HG02938 (cell line): ENCODE measurements around the gene EPS8L1.

ENCODE experiments used
- ATAC-seq: cut with Tn5 transposase; IDR thresholded peaks from one replicate; pipeline ENCODE4 v1.9.1; 2021; ENCODE audit warnings: mild to moderate bottlenecking, moderate library complexity; ENCODE audit not compliant: unreplicated experiment

EPS8L1 gene

DNA sequence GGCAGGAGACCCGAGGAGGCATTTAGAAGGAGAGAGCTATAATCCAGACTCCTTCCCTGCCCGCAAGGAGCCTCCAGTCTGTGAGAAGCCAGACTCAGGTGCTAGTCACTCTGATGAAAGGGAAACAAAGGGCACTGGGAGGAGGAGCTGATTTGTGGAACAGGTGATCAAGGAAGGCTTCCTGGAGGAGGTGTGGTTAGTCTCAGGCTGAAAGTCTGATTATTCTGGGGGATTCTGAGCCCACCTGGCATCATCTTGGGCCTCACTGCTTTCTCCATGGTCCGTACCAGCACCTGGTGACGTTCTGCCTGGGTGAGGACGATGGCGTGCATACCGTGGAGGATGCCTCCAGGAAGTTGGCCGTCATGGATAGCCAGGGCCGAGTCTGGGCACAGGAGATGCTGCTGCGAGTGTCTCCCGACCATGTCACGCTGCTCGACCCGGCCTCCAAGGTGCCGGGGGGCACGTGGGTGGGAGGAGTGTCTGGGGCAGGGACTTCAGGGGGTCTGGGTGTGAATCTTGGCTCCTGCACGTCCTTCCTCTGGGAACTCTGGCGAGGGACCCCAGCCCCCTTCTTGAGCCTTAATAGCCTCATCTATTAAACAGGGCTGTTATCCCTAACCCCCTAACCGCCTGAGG is 3.9 kb downstream of the EPS8L1 start:
- no peak for ATAC-seq

GRCh38 chr19:55080121-55080967 is 4.7 kb downstream of the EPS8L1 start:
- ATAC-seq = no peak

GRCh38 chr19:55080968-55081769 is 5.5 kb downstream of the EPS8L1 start:
- ATAC-seq = peak; percentile 59

- no peak for ATAC-seq
These were observed 6.0 kb downstream of the EPS8L1 start for GRCh38 chr19:55081770-55082019.

DNA sequence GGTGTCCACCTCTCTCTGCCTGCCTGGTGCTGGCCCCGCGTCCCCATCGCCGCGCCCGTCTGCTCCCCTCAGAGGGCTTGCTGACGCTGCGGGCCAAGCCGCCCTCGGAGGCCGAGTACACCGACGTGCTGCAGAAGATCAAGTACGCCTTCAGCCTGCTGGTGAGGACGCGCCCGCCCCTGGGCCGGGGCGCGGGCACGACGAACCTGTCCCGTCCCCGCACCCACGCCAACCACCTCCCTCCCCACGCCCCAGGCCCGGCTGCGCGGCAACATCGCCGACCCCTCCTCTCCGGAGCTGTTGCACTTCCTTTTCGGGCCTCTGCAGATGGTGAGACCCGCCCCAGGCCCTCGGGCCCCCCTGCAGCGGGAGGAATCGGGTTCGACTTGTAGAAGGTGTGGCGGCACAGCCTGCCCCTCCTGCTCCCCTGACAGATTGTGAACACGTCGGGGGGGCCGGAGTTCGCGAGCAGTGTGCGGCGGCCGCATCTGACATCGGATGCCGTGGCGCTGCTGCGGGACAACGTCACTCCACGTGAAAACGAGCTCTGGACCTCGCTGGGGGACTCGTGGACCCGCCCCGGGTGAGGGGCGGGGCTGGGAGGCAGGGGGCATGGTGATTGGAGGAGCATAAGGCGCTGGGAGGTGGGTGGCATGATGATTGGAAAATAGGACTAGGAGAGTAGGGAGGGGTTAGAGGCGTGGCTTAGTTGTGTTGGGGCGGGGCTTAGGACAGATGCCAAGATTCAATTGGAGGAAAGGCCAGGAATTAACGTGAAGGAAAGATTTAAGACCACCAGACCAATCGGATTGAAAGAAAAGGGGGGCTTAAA is 6.6 kb downstream of the EPS8L1 start:
- ATAC-seq = no peak

- no peak for ATAC-seq
These were observed 7.6 kb downstream of the EPS8L1 start for GRCh38 chr19:55083004-55083850.

- ATAC-seq = no peak
These were observed 8.7 kb downstream of the EPS8L1 start for GRCh38 chr19:55084416-55084815.

DNA sequence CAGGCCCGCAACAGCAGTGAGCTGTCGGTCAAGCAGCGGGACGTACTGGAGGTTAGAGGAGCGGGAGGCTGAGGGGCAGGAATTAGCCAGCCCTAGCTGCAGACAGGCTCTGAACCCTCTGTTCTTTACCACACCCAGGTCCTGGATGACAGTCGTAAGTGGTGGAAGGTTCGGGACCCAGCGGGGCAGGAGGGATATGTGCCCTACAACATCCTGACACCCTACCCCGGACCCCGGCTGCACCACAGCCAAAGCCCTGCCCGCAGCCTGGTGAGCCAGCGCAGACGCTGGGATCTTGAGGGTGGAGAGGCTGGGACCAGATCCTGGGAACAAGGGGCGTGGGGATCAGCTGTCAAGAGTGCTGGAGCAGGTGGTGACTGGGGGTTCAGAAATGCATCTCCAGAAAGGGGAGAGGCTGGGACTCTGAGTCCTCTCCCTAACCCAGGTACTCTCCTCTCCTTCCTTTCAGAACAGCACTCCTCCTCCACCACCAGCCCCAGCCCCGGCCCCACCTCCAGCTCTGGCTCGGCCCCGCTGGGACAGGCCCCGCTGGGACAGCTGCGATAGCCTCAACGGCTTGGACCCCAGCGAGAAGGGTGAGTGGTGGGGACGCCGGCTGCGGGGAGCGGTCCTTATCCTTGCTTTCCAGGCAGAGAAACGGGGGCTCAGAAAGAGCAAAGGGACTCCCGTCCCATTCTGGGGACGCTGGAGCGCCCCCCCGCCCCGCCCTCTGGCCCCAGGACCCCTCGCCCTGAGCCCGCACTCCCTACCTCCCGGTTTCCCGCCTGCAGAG is 10.4 kb downstream of the EPS8L1 start:
- ATAC-seq = no peak

DNA sequence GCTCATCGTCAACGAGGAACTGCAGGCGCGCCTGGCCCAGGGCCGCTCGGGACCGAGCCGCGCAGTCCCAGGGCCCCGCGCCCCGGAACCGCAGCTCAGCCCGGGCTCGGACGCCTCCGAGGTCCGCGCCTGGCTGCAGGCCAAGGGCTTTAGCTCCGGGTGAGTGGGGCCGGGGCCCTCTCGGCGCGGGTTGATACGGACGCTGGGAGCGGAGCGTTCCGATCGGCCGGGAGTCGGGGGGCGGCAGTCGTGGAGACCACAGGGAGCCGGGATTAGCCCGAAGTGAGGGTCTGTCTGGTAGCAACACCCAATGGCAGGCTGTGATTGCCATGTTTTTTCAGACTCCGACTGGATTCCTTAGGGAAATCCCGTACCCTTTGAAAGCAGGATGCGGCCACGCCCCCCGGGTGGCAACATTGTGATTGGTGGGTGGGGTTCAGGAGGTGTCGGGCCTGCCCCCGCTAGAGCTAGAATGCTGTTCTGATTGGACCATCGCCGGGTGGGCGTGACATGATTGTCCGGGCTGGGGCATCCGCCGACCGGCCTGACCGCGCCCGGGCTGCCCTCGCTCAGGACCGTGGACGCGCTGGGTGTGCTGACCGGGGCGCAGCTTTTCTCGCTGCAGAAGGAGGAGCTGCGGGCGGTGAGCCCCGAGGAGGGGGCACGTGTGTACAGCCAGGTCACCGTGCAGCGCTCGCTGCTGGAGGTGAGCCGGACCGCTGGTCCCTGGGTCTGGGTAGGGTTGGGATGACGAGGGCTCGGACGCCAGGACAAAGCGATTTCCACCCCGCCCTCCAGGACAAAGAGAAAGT is 11.3 kb downstream of the EPS8L1 start:
- ATAC-seq = no peak

DNA sequence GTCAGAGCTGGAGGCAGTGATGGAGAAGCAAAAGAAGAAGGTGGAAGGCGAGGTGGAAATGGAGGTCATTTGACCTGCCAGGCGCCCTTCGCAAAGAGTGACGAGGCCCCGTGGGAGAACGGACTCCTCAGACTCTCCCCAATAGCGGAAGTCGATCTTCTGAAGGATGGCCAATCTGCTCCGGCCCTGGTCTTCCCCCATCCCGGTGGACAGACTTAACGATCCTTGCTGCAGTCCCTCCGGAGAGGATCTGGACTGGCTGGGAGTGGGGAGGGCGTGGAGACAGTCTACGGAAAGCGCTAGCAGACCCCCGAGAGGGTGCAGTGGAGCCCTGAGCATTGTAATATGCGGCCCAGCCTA is 11.9 kb downstream of the EPS8L1 start:
- ATAC-seq = no peak

DNA sequence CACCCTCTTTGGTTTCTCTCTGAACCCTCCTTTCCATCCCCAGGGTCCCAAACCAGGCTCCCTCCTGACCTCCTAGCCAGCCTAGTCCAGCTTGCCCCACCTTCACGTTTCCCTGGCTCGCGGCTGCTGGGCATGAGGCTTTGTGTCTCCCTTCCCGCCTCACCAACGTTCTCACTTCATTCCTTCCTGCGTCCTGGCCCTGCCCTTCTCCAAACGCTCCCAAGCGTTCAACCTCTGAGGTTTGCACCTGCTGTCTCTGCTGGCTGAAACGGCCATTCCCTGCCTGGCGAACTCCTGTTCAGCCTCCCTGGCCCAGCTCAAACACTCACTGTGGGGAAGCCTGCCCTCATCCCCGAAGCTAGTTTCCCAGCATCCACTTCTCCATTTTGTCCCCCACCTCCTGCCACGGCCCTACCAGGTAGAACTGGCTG is 12.4 kb downstream of the EPS8L1 start:
- no peak for ATAC-seq

DNA sequence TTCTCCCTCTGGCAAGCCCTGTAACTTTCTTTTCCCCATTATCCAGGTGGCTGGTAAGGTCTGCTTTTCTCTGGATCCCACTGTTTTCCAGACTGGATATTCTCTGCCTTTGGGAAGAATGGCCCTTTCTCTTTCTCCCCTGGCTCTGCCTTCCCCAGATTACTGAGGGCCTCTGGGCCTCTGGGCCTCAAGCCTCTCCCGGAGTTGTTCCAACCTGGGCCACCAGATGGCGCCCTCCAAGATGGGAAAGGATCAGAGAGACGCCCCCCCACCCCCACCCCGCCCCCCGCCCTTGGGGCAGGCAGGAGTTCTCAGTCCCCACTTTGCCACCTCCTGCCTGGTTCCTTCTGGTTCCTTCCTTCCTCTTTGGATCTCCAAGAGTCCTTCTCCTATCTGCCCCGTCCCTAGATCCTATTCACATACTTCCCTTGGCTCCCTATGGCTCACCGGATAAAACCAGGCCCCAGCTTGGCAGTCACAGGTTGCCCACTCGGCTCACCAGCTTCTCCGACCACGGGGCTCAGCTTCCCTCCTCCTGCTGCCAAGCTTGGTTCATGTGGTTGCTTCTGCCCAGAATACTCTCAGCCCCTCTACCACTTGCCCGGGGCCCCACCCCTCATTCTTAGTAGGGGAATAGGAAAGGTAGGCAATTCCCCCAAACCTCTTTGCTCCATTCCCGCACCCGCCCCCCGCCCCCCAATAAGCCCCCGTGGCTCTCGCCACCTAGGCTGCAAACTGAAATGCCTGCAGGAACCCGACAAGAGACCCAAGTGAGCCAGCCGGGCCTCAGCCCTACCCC is 13.1 kb downstream of the EPS8L1 start:
- no peak for ATAC-seq

DNA sequence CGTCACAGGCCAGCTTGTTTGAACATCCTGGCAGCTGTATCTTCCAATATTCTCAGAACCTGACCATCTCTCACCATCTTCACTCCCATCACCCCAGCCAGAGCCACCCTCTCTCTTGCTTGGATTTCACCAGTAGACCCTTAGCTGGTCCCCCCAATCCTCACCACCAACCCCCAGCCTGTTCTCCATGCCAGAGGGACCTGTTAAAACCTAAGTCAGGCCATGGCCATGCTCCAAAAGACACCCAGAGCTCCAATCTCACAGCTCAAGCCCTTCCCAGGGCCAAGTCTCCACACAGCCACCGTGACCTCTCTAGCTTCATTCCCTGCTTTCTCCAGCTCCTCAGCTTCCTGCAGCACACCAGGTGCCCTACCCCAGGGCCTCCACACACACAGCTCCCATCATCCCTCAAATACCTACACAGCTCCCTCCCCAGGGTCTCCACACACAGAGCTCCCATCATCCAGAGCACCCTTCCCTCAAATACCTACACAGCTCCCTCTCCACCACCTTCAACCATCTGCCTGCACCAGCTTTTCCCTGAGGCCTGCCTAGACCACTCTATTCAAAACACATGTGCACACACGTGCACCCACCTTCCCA is 13.8 kb downstream of the EPS8L1 start:
- ATAC-seq = no peak

GRCh38 chr19:55090564-55090963 is 14.9 kb downstream of the EPS8L1 start:
- ATAC-seq = no peak

GRCh38 chr19:55091126-55091910 is 15.6 kb downstream of the EPS8L1 start:
- ATAC-seq = no peak

GRCh38 chr19:55091955-55092354 is 16.3 kb downstream of the EPS8L1 start:
- ATAC-seq = no peak
